ENCODE data around the gene ANO10. TPM values are rescaled to one million over a fixed set of nuclear protein-coding genes. Genes with fewer than 3 reads are reported as not detected.

Gene ANO10
- total and polyA plus RNA-seq, 2 of the 8 experiments (the other 6 are each of a cell fraction or from before 2014, with no cell fraction given), result 38.0 to 53.2 TPM

- no peaks in the 10 kb centered on the region for H3K79me1 ChIP-seq (ENCODE audit: low read depth, low read length)
- no peaks in the 10 kb centered on the region for H3K23me2 ChIP-seq (ENCODE audit: low read depth, low read length)
- CTCF ChIA-PET (ENCODE audit: partially characterized antibody), result interaction anchor here (2.6 kb wide), 1 partner anchor 19 kb away, joined by 8 read pairs; no protein-coding TSS in a partner anchor
- DNase-seq (ENCODE audit: low read depth in 1 of 2, low spot score in 2 of 2) (no peak), FAIRE-seq (no peak)
- H3K4ac ChIP-seq (replicated peaks; ENCODE audit: insufficient read length, low read depth, low read length), result no peak overlapping the region
- no peak overlapping the region for H3K27ac ChIP-seq (ENCODE audit: low read depth, low read length)
- H3K4me1 ChIP-seq (replicated peaks in 1 of 4; ENCODE audit: control insufficient read depth in 3 of 4, insufficient read depth in 4 of 4, low read length in 3 of 4), result no peaks in the 10 kb centered on the region
- no peaks in the 10 kb centered on the region for H3K27me3 ChIP-seq (replicated peaks in 1 of 4; ENCODE audit: control insufficient read depth in 3 of 4, extremely low read depth in 1 of 4, insufficient read depth in 3 of 4, low read length in 3 of 4)
- no peak overlapping the region for H2AK5ac ChIP-seq (ENCODE audit: low read depth, low read length)
- no peak overlapping the region for H3K4me3 ChIP-seq (ENCODE audit: extremely low read depth in 1 of 4, insufficient read depth in 2 of 4, low read depth in 3 of 4, low read length in 4 of 4)
- H3K9ac ChIP-seq (replicated peaks in 1 of 4; ENCODE audit: extremely low read depth in 1 of 4, low read depth in 3 of 4, low read length in 3 of 4), result no peak overlapping the region
- H2BK120ac ChIP-seq (replicated peaks; ENCODE audit: low read depth, low read length), result no peak overlapping the region
- H2BK20ac ChIP-seq (ENCODE audit: low read length), result no peak overlapping the region
- no peak overlapping the region for H2BK15ac ChIP-seq (ENCODE audit: low read length)
- no peak overlapping the region for H3K23ac ChIP-seq (ENCODE audit: insufficient read length)
- POLR2A ChIA-PET (ENCODE audit: partially characterized antibody), result no interaction called here
- no peak overlapping the region for H3K18ac ChIP-seq (ENCODE audit: extremely low read depth, low read length)
- H3K4me2 ChIP-seq (ENCODE audit: insufficient read depth in 1 of 2, low read depth in 2 of 2, low read length in 2 of 2), result no peak overlapping the region
- H3K14ac ChIP-seq (ENCODE audit: insufficient read length), result no peak overlapping the region
- no peak overlapping the region for H4K91ac ChIP-seq (replicated peaks; ENCODE audit: insufficient read length, low read length)
- H2BK12ac ChIP-seq (ENCODE audit: low read depth, low read length), result no peak overlapping the region
- H3K56ac ChIP-seq (replicated peaks; ENCODE audit: insufficient read length, low read depth, low read length), result no peak overlapping the region
- H3K9me3 ChIP-seq (ENCODE audit: insufficient read depth in 2 of 2, low read depth in 1 of 2, low read length in 1 of 2), result peaks cover 3 to 6% of the 10 kb centered on the region in 2 experiments; a peak in 1 of 4 replicates
- no peaks in the 10 kb centered on the region for H4K20me1 ChIP-seq (replicated peaks in 1 of 2; ENCODE audit: control insufficient read depth in 1 of 2, insufficient read depth in 2 of 2, low read length in 2 of 2)
- H4K5ac ChIP-seq (ENCODE audit: insufficient read length, low read depth, low read length), result no peak overlapping the region
- 95% methylated on average over 1 of the region's 1 CpG; no CpG with 5 or more reads in 1 of the 2 experiments for WGBS, 2 experiments (ENCODE audit: extremely low coverage in 1 of 2, insufficient coverage in 1 of 2, insufficient read length in 1 of 2, insufficient replicate concordance in 2 of 2, low coverage in 1 of 2, low lambda C conversion rate in 2 of 2, missing lambda C conversion rate in 1 of 2)
- no peak overlapping the region for H2BK5ac ChIP-seq (ENCODE audit: low read depth, low read length)
- H3K36me3 ChIP-seq (ENCODE audit: control insufficient read depth in 2 of 4, insufficient read depth in 4 of 4, low read length in 3 of 4), result peaks cover 0 to 9% (median 0%) of the 10 kb centered on the region in 4 experiments; a peak in 2 of 8 replicates
- H3K79me2 ChIP-seq (ENCODE audit: control insufficient read depth in 1 of 2, insufficient read depth in 2 of 2, low read length in 2 of 2), result no peaks in the 10 kb centered on the region
- no peak overlapping the region for H4K8ac ChIP-seq (ENCODE audit: extremely low read depth, insufficient read depth, low read length)
- H2AFZ ChIP-seq (ENCODE audit: low read length), result no peak overlapping the region
- TF ChIP-seq TCF12 (IDR thresholded peaks at IDR 0.05; ENCODE audit: low read depth, low read length) (no peak), ZNF274 (IDR thresholded peaks at IDR 0.05; ENCODE audit: borderline replicate concordance, extremely low read depth, low read length) (no peak), SP4 (IDR thresholded peaks at IDR 0.05; ENCODE audit: low read length) (no peak), YY1 (IDR thresholded peaks at IDR 0.05; ENCODE audit: low read depth, low read length) (no peak), JUND (IDR thresholded peaks at IDR 0.05; ENCODE audit: low read length) (no peak), SRF (IDR thresholded peaks at IDR 0.05; ENCODE audit: low read depth, low read length) (no peak), RBBP5 (IDR thresholded peaks at IDR 0.05; ENCODE audit: borderline replicate concordance, low read depth, low read length) (no peak), RXRA (IDR thresholded peaks at IDR 0.05; ENCODE audit: insufficient read depth, low read depth, low read length) (no peak), SP2 (IDR thresholded peaks at IDR 0.05; ENCODE audit: low read length) (no peak), HDAC2 (IDR thresholded peaks at IDR 0.05; ENCODE audit: borderline replicate concordance in 1 of 2, low read depth in 2 of 2, low read length in 2 of 2) (no peak), CTBP2 (IDR thresholded peaks at IDR 0.05; ENCODE audit: borderline replicate concordance, insufficient read depth, insufficient read length, low read length) (no peak), FOSL1 (IDR thresholded peaks at IDR 0.05; ENCODE audit: insufficient read depth, low read depth, low read length) (no peak), BCL11A (IDR thresholded peaks at IDR 0.05; ENCODE audit: low read depth in 2 of 2, low read length in 2 of 2) (no peak), MAX (IDR thresholded peaks at IDR 0.05) (no peak)
Observed at GRCh38 chr3:43521941-43522340, 99.9 kb downstream of the ANO10 start.

All from H1 (cell line).